HG02884 (cell line): Measurements from ENCODE around the gene EXOC4.

Experiments
- ATAC-seq: cut with Tn5 transposase; IDR thresholded peaks from one replicate; pipeline ENCODE4 v1.9.1; 2021; ENCODE audit warnings: mild to moderate bottlenecking, moderate library complexity; ENCODE audit not compliant: unreplicated experiment

EXOC4 gene

GRCh38 chr7:133851411-133851810, 598.5 kb downstream of the EXOC4 start:
- no peak for ATAC-seq

- peak; percentile 43 for ATAC-seq
Measured at GRCh38 chr7:133853706-133854276, 600.9 kb downstream of the EXOC4 start.

- ATAC-seq, result no peak
Measured at GRCh38 chr7:133854739-133855138, 601.9 kb downstream of the EXOC4 start.

- ATAC-seq, result no peak
Measured at GRCh38 chr7:133857376-133858119, 604.7 kb downstream of the EXOC4 start.

GRCh38 chr7:133858311-133858710, 605.4 kb downstream of the EXOC4 start:
- no peak for ATAC-seq

- no peak for ATAC-seq
Measured at GRCh38 chr7:133859231-133859630, 606.4 kb downstream of the EXOC4 start.

GRCh38 chr7:133859871-133860450, 607.1 kb downstream of the EXOC4 start:
- no peak for ATAC-seq

GRCh38 chr7:133860628-133861335, 607.9 kb downstream of the EXOC4 start:
- no peak for ATAC-seq

GRCh38 chr7:133861876-133862275, 609.0 kb downstream of the EXOC4 start:
- ATAC-seq, result no peak

GRCh38 chr7:133863362-133864061, 610.6 kb downstream of the EXOC4 start:
- no peak for ATAC-seq

GRCh38 chr7:133869556-133869955, 616.7 kb downstream of the EXOC4 start:
- ATAC-seq, result no peak

GRCh38 chr7:133871757-133872156, 618.9 kb downstream of the EXOC4 start:
- no peak for ATAC-seq

GRCh38 chr7:133873187-133873586, 620.3 kb downstream of the EXOC4 start:
- ATAC-seq, result no peak

GRCh38 chr7:133873631-133874030, 620.8 kb downstream of the EXOC4 start:
- no peak for ATAC-seq

GRCh38 chr7:133883591-133883990, 630.7 kb downstream of the EXOC4 start:
- ATAC-seq, result no peak

- no peak for ATAC-seq
Measured at GRCh38 chr7:133885213-133885612, 632.3 kb downstream of the EXOC4 start.

GRCh38 chr7:133886086-133886485, 633.2 kb downstream of the EXOC4 start:
- no peak for ATAC-seq

- no peak for ATAC-seq
Measured at GRCh38 chr7:133886797-133887196, 633.9 kb downstream of the EXOC4 start.

- no peak for ATAC-seq
Measured at GRCh38 chr7:133887459-133887858, 634.6 kb downstream of the EXOC4 start.

- ATAC-seq, result no peak
Measured at GRCh38 chr7:133888061-133888930, 635.4 kb downstream of the EXOC4 start.
